HCT116 (cell line): ENCODE results near the gene SLC37A3. TPM values are rescaled to one million over a fixed set of nuclear protein-coding genes. Genes with fewer than 3 reads are reported as not detected.

Experiments
- ATAC-seq: fragments of 200-7000 bp; cut with Tn5 transposase; 2 replicates; pipeline ENCODE4 v1.9.1; 2020; ENCODE audit warnings: mild to moderate bottlenecking, moderate library complexity
- BruUV-seq: library from RNA; stranded (reverse); fragments of 400-500 nt; replicated peaks from 2 replicates; lab custom pipeline; 2021; lab: Mats Ljungman, UMichigan
- CTCF ChIA-PET: fragments of 300-600 bp; sonication (Branson Sonifier 250); formaldehyde crosslinking; loops from one replicate; lab custom pipeline; 2021; ENCODE audit warnings: antibody characterized with exemption; lab: Charles Lee
- POLR2A ChIA-PET: fragments of 300-600, 350-600 bp; sonication (Branson Sonifier 250); formaldehyde crosslinking; loops from one replicate; lab custom pipeline; 2021; ENCODE audit warnings: antibody characterized with exemption; lab: Charles Lee
- RAD21 ChIA-PET, 2 experiments: fragments of 300-600 bp; sonication (Branson Sonifier 250); formaldehyde crosslinking; loops; one replicate each; lab custom pipeline; 2023; ENCODE audit warnings: low total read pairs in 2 of 2; ENCODE audit not compliant: uncharacterized antibody in 2 of 2, unreplicated experiment in 2 of 2, low non-redundant PET in 1 of 2; lab: Charles Lee
- DNase-seq: peaks from one replicate; pipeline ENCODE4 v3.0.0-alpha.2; 2010; ENCODE audit warnings: low read depth, low spot score
- H2AFZ ChIP-seq: fragments of 200-600 bp; shearing (Covaris generic), sonication (generic); 2 replicates; pipeline ENCODE4 v1.6.1; 2017; ENCODE audit warnings: low read depth, mixed run types, mixed read lengths, antibody characterized with exemption, low read length; ENCODE audit not compliant: poor library complexity, severe bottlenecking
- H3K27ac ChIP-seq: 2 replicates; pipeline ENCODE4 v1.5.1; 2012; ENCODE audit warnings: low read depth, low read length
- H3K27me3 ChIP-seq: fragments of 200-600 bp; sonication (generic); 2 replicates; pipeline ENCODE4 v1.6.1; 2016; ENCODE audit warnings: mixed run types, low read length, mixed read lengths; ENCODE audit not compliant: insufficient read depth
- H3K36me3 ChIP-seq, 2 experiments: fragments of 200-500 bp in 1 of 2; fragments of 200-600 bp in 1 of 2; sonication (Bioruptor generic) in 1 of 2; sonication (generic) in 1 of 2; 2 replicates each; pipeline versions ENCODE4 v1.5.1 to v1.6.1; 2014 to 2016; ENCODE audit warnings: low read length in 2 of 2, inconsistent platforms in 1 of 2, mixed read lengths in 1 of 2, mixed run types in 1 of 2; ENCODE audit not compliant: insufficient read depth in 2 of 2, control insufficient read depth in 1 of 2
- H3K4me1 ChIP-seq, 2 experiments: fragments of 200-600 bp in 1 of 2; sonication (generic) in 1 of 2; 2 replicates each; pipeline versions ENCODE4 v1.5.1 to v1.6.1; 2012 to 2017; ENCODE audit warnings: low read length in 2 of 2, inconsistent platforms in 1 of 2, mild to moderate bottlenecking in 1 of 2, mixed read lengths in 1 of 2, mixed run types in 1 of 2, moderate library complexity in 1 of 2; ENCODE audit not compliant: insufficient read depth in 2 of 2, control insufficient read depth in 1 of 2
- H3K4me2 ChIP-seq: fragments of 200-600 bp; sonication (generic); 2 replicates; pipeline ENCODE4 v1.6.1; 2017; ENCODE audit warnings: mixed run types, low read length, mixed read lengths
- H3K4me3 ChIP-seq, 2 experiments: fragments of 200-600 bp in 1 of 2; sonication (generic) in 1 of 2; replicated peaks in 1 of 2; 2 replicates each; pipeline ENCODE4 v1.5.1; 2011 to 2016; ENCODE audit warnings: low read length in 2 of 2, control low read depth in 1 of 2, low read depth in 1 of 2, mild to moderate bottlenecking in 1 of 2, mixed read lengths in 1 of 2, mixed run types in 1 of 2
- H3K79me2 ChIP-seq: fragments of 200-600 bp; sonication (generic); 2 replicates; pipeline ENCODE4 v1.6.1; 2017; ENCODE audit warnings: mild to moderate bottlenecking, mixed run types, low read length, moderate library complexity, mixed read lengths; ENCODE audit not compliant: insufficient read depth
- H3K9ac ChIP-seq: fragments of 200-600 bp; sonication (generic); 2 replicates; pipeline ENCODE4 v1.6.1; 2016; ENCODE audit warnings: low read length, mixed read lengths
- H3K9me2 ChIP-seq: fragments of 200-600 bp; sonication (generic), shearing (Covaris generic); 2 replicates; pipeline ENCODE4 v1.6.1; 2017; ENCODE audit warnings: mixed run types, mild to moderate bottlenecking, moderate library complexity; ENCODE audit not compliant: insufficient read depth
- H3K9me3 ChIP-seq, 2 experiments: fragments of 200-500 bp in 1 of 2; fragments of 200-600 bp in 1 of 2; sonication (Bioruptor generic) in 1 of 2; sonication (generic) in 1 of 2; 2 replicates each; pipeline ENCODE4 v1.6.1; 2014 to 2017; ENCODE audit warnings: low read length in 2 of 2, mixed read lengths in 2 of 2, inconsistent platforms in 1 of 2, low read depth in 1 of 2, mild to moderate bottlenecking in 1 of 2, mixed run types in 1 of 2, moderate library complexity in 1 of 2; ENCODE audit not compliant: control insufficient read depth in 1 of 2, insufficient read depth in 1 of 2
- H4K20me1 ChIP-seq: fragments of 200-600 bp; sonication (generic), shearing (Covaris generic); 2 replicates; pipeline ENCODE4 v1.6.1; 2017; ENCODE audit warnings: mixed run types, mild to moderate bottlenecking, moderate library complexity; ENCODE audit not compliant: insufficient read depth
- CEBPB ChIP-seq: IDR thresholded peaks from 2 replicates; pipeline ENCODE4 v1.6.1; 2012; ENCODE audit warnings: low read depth
- CTCF ChIP-seq, 3 experiments: fragments of 200-600 bp in 1 of 3; sonication (generic) in 1 of 3; IDR thresholded peaks in 2 of 3; conservative IDR thresholded peaks in 1 of 3; 2 replicates each; pipeline ENCODE4 v1.5.1; 2012 to 2017; ENCODE audit warnings: low read depth in 2 of 3, low read length in 2 of 3, antibody characterized with exemption in 1 of 3, borderline replicate concordance in 1 of 3, control low read depth in 1 of 3, mild to moderate bottlenecking in 1 of 3, mixed read lengths in 1 of 3, mixed run types in 1 of 3, moderate library complexity in 1 of 3; ENCODE audit not compliant: insufficient read depth in 1 of 3
- ELF1 ChIP-seq: IDR thresholded peaks from 2 replicates; pipeline ENCODE4 v1.6.1; 2012; ENCODE audit warnings: low read depth, borderline replicate concordance
- EZH2 ChIP-seq: fragments of 200-600 bp; sonication (generic); IDR thresholded peaks from 2 replicates; pipeline ENCODE4 v1.6.1; 2017; ENCODE audit warnings: antibody characterized with exemption, mixed run types
- EZH2phosphoT487 ChIP-seq: fragments of 200-600 bp; IDR thresholded peaks from 2 replicates; pipeline ENCODE4 v1.6.1; 2018; ENCODE audit warnings: antibody characterized with exemption, borderline replicate concordance
- FOSL1 ChIP-seq: IDR thresholded peaks from 2 replicates; pipeline ENCODE4 v1.6.1; 2012; ENCODE audit warnings: low read depth
- JUND ChIP-seq: IDR thresholded peaks from 2 replicates; pipeline ENCODE4 v1.6.1; 2012
- MAX ChIP-seq: IDR thresholded peaks from 2 replicates; pipeline ENCODE4 v1.6.1; 2012
- SIN3A ChIP-seq: IDR thresholded peaks from 2 replicates; pipeline ENCODE4 v1.6.1; 2012; ENCODE audit warnings: low read depth
- TCF7L2 ChIP-seq: IDR thresholded peaks from 2 replicates; pipeline ENCODE4 v1.7.0; 2011; ENCODE audit warnings: borderline replicate concordance, inconsistent platforms; ENCODE audit not compliant: insufficient read depth, insufficient read length; ENCODE audit errors: extremely low read depth
- YY1 ChIP-seq: IDR thresholded peaks from 2 replicates; pipeline ENCODE4 v1.6.1; 2011; ENCODE audit warnings: low read length, low read depth, moderate library complexity, mild to moderate bottlenecking; ENCODE audit not compliant: insufficient replicate concordance; ENCODE audit errors: extremely low read depth
- ZBTB33 ChIP-seq: IDR thresholded peaks from 2 replicates; pipeline ENCODE4 v1.6.1; 2011; ENCODE audit warnings: mild to moderate bottlenecking, low read length, moderate library complexity; ENCODE audit not compliant: insufficient replicate concordance; ENCODE audit errors: extremely low read depth
- ZNF274 ChIP-seq: fragments of 200-500 bp; sonication (Bioruptor generic); IDR thresholded peaks from 2 replicates; pipeline ENCODE4 v1.6.1; 2014; ENCODE audit warnings: mild to moderate bottlenecking, low read depth, low read length, inconsistent platforms
- intact Hi-C: fragments of 100-400 bp; cut with micrococcal nuclease; formaldehyde crosslinking; loops from 2 replicates; pipeline ENCODE4 v1.10.0; 2022
- total RNA-seq: library from RNA; stranded (reverse); gene quantifications from one replicate; pipeline ENCODE4 v1.2.1, GENCODE V29; 2021; ENCODE audit not compliant: unreplicated experiment

Gene SLC37A3
- total RNA-seq, 1 experiment from 2014 or later = 41.8 TPM

- RAD21 ChIA-PET = no interaction called here
- ATAC-seq (no peak), DNase-seq (no peak)
- CTCF ChIA-PET = no interaction called here
- H3K4me3 ChIP-seq = no peak overlapping the region
- H3K9me2 ChIP-seq = no peaks in the 10 kb centered on the region
- TF ChIP-seq TCF7L2 (no peak), SIN3A (no peak), ZBTB33 (no peak), CEBPB (no peak), CTCF (IDR thresholded peaks at IDR 0.05 in 2 of 3, conservative IDR thresholded peaks at IDR 0.05 in 1 of 3; ENCODE audit: borderline replicate concordance in 1 of 3, insufficient read depth in 1 of 3, low read depth in 2 of 3, low read length in 2 of 3) (no peak), YY1 (no peak), EZH2phosphoT487 (no peak), ELF1 (no peak), MAX (no peak), FOSL1 (no peak), ZNF274 (no peak), EZH2 (no peak), JUND (no peak)
- intact Hi-C loops = no loop called here
- POLR2A ChIA-PET = no interaction called here
- H3K4me2 ChIP-seq = no peak overlapping the region
- H2AFZ ChIP-seq = no peak overlapping the region
- H3K9me3 ChIP-seq = no peaks in the 10 kb centered on the region
- no peaks in the 10 kb centered on the region for H3K79me2 ChIP-seq
- H4K20me1 ChIP-seq = no peaks in the 10 kb centered on the region
- BruUV-seq = no TSS peak
- no peaks in the 10 kb centered on the region for H3K36me3 ChIP-seq
- no peak overlapping the region for H3K9ac ChIP-seq
- no peaks in the 10 kb centered on the region for H3K4me1 ChIP-seq
- H3K27ac ChIP-seq = no peak overlapping the region
- no peaks in the 10 kb centered on the region for H3K27me3 ChIP-seq
These were observed 90.3 kb downstream of the SLC37A3 start for GRCh38 chr7:140308060-140308459.
